ENCODE results near the gene TRPV5.
"Not testable (repeated sequence)": the region's sequence is repeated elsewhere in the genome, so short reads cannot be mapped to it uniquely, and the experiment has no call there.

The TRPV5 gene

GRCh38 chr7:142933624-142934023, at the start of gene TRPV5:
TSS of gene TRPV5 (minus strand) at chr7:142933746. CDS start at chr7:142933459, 287 bp downstream.
- no peak for DNase-seq (ENCODE audit: extremely low read depth in 1 of 2, low read depth in 1 of 2)

- not testable (repeated sequence) for DNase-seq (ENCODE audit: extremely low read depth in 1 of 2, low read depth in 1 of 2)
Observed at GRCh38 chr7:142978402-142978801, 44.9 kb upstream of the TRPV5 start.

- DNase-seq (ENCODE audit: extremely low read depth in 1 of 2, low read depth in 1 of 2): no peak
Observed at GRCh38 chr7:142974626-142975025, 41.1 kb upstream of the TRPV5 start.

- DNase-seq (ENCODE audit: extremely low read depth in 1 of 2, low read depth in 1 of 2): no peak
Observed at GRCh38 chr7:142969183-142969582, 35.6 kb upstream of the TRPV5 start.

- no peak for DNase-seq (ENCODE audit: extremely low read depth in 1 of 2, low read depth in 1 of 2)
Observed at GRCh38 chr7:142968229-142968628, 34.7 kb upstream of the TRPV5 start.

GRCh38 chr7:142964502-142965246, 31.1 kb upstream of the TRPV5 start:
- no peak for DNase-seq (ENCODE audit: extremely low read depth in 1 of 2, low read depth in 1 of 2)

GRCh38 chr7:142963993-142964392, 30.4 kb upstream of the TRPV5 start:
- no peak for DNase-seq (ENCODE audit: extremely low read depth in 1 of 2, low read depth in 1 of 2)

- DNase-seq (ENCODE audit: extremely low read depth in 1 of 2, low read depth in 1 of 2): no peak
Observed at GRCh38 chr7:142962991-142963390, 29.4 kb upstream of the TRPV5 start.

- DNase-seq (ENCODE audit: extremely low read depth in 1 of 2, low read depth in 1 of 2): no peak
Observed at GRCh38 chr7:142961973-142962926, 28.7 kb upstream of the TRPV5 start, which contains the start of gene KEL. TSS of gene KEL (minus strand) at chr7:142962363. CDS start at chr7:142962206, 157 bp downstream.

GRCh38 chr7:142961595-142961972, 28.0 kb upstream of the TRPV5 start:
- no peak for DNase-seq (ENCODE audit: extremely low read depth in 1 of 2, low read depth in 1 of 2)

- no peak for DNase-seq (ENCODE audit: extremely low read depth in 1 of 2, low read depth in 1 of 2)
Observed at GRCh38 chr7:142960955-142961512, 27.5 kb upstream of the TRPV5 start.

GRCh38 chr7:142959202-142959601, 25.7 kb upstream of the TRPV5 start:
- DNase-seq (ENCODE audit: extremely low read depth in 1 of 2, low read depth in 1 of 2): no peak

- DNase-seq (ENCODE audit: extremely low read depth in 1 of 2, low read depth in 1 of 2): no peak
Observed at GRCh38 chr7:142957723-142958122, 24.2 kb upstream of the TRPV5 start.

GRCh38 chr7:142956951-142957623, 23.5 kb upstream of the TRPV5 start:
- no peak for DNase-seq (ENCODE audit: extremely low read depth in 1 of 2, low read depth in 1 of 2)

- DNase-seq (ENCODE audit: extremely low read depth in 1 of 2, low read depth in 1 of 2): no peak
Observed at GRCh38 chr7:142954680-142955268, 21.2 kb upstream of the TRPV5 start.

GRCh38 chr7:142950235-142950634, 16.7 kb upstream of the TRPV5 start:
- no peak for DNase-seq (ENCODE audit: extremely low read depth in 1 of 2, low read depth in 1 of 2)

GRCh38 chr7:142948603-142949002, 15.1 kb upstream of the TRPV5 start:
- no peak for DNase-seq (ENCODE audit: extremely low read depth in 1 of 2, low read depth in 1 of 2)

- DNase-seq (ENCODE audit: extremely low read depth in 1 of 2, low read depth in 1 of 2): no peak
Observed at GRCh38 chr7:142945001-142945400, 11.5 kb upstream of the TRPV5 start.

- no peak for DNase-seq (ENCODE audit: extremely low read depth in 1 of 2, low read depth in 1 of 2)
Observed at GRCh38 chr7:142943706-142944268, 10.2 kb upstream of the TRPV5 start.

- no peak for DNase-seq (ENCODE audit: extremely low read depth in 1 of 2, low read depth in 1 of 2)
Observed at GRCh38 chr7:142942746-142943145, 9.2 kb upstream of the TRPV5 start.
